Memory B cell (primary cell): ENCODE measurements around the gene ELAVL3.
A peak's percentile ranks its signal among the peaks of the same experiment; 100 is the strongest.

Source experiments
- ATAC-seq: fragments of 150-1000 bp; cut with Tn5 transposase; 2 replicates; pipeline ENCODE4 v1.10.0; 2021; ENCODE audit warnings: low read depth, mild to moderate bottlenecking, moderate library complexity
- DNase-seq, 2 donors: peaks; one replicate each; pipeline ENCODE4 v3.0.0; 2022; ENCODE audit warnings: low spot score in 2 of 2
- H3K27ac Mint-ChIP-seq: one replicate; pipeline ENCODE4 v1.8.0; 2022; ENCODE audit warnings: mild to moderate bottlenecking, moderate library complexity, mixed read lengths
- H3K27me3 Mint-ChIP-seq: one replicate; pipeline ENCODE4 v1.8.0; 2022; ENCODE audit warnings: mixed read lengths
- H3K36me3 Mint-ChIP-seq: one replicate; pipeline ENCODE4 v1.8.0; 2022; ENCODE audit warnings: mild to moderate bottlenecking, mixed read lengths
- H3K4me1 Mint-ChIP-seq: one replicate; pipeline ENCODE4 v1.8.0; 2022; ENCODE audit warnings: mixed read lengths
- H3K4me3 Mint-ChIP-seq: one replicate; pipeline ENCODE4 v1.8.0; 2022; ENCODE audit warnings: mild to moderate bottlenecking, moderate library complexity, mixed read lengths
- H3K9me3 Mint-ChIP-seq: one replicate; pipeline ENCODE4 v1.8.0; 2022; ENCODE audit warnings: mixed read lengths

The ELAVL3 gene

GRCh38 chr19:11480715-11481533, at the start of gene ELAVL3:
Gene ELAVL3 (minus strand): TSS chr19:11481046. CDS start chr19:11480608, 438 bp downstream.
- H3K27ac Mint-ChIP-seq: no peak within 1 kb of the TSS
- peaks cover 13% of the 10 kb centered on the region for H3K27me3 Mint-ChIP-seq
- no peak for DNase-seq
- H3K9me3 Mint-ChIP-seq: peaks cover 1% of the 10 kb centered on the region
- H3K36me3 Mint-ChIP-seq: peaks cover 9% of the 10 kb centered on the region
- peaks cover 20% of the 10 kb centered on the region for H3K4me1 Mint-ChIP-seq
- ATAC-seq: no peak
- H3K4me3 Mint-ChIP-seq: peak within 1 kb of the TSS; percentile 76

GRCh38 chr19:11530432-11530831, 49.6 kb upstream of the ELAVL3 start:
- Mint-ChIP-seq H3K4me1 (peaks cover 21% of the 10 kb centered on the region), H3K27ac (no peak overlapping the region), H3K4me3 (no peak overlapping the region), H3K27me3 (no peaks in the 10 kb centered on the region), H3K9me3 (no peaks in the 10 kb centered on the region), H3K36me3 (peaks cover 4% of the 10 kb centered on the region)
- no peak for ATAC-seq
- DNase-seq: no peak

DNA sequence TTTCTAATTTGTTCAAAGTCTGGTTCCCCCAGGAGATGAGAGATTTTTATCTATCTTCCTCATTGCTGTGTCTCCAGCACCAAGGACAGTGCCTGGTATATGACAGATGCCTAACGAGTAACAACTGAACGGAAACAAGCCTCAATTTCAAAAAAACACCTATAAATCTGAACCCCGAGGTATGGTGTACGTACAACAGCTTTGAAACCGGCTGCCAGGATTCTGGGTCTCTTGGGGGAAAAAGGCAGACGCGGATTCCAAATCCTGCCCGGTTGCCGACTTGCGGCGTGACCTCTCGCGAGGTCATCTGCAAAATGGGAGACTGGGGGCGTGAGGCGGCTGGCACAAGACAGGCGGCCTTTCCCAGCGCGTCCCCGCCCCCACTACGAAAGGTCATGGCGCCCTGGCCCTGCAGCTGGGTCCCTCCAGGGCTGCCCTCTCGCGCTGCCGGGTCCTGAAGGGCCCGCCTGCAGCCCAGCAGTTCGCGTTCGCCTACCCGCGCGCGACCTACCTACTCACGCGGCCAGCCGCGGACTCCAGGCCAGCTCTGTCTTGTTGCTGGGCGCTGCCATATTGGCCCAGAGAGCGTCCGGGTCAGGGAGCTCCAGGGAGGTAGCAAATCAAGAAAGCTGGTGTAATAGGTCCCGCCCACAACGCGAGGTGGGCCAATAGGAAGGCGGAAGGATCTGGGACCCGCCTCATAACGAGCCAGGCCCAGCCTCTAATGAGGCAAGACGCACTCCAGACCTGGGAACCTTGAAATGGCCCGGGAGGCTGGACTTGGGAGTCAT, 47.9 kb upstream of the ELAVL3 start, which contains the start of gene ECSIT:
ECSIT (minus strand) TSS at position 584 of the 791 bp plus-strand sequence. CDS start 9,964 bp downstream, outside the sequence.
- Mint-ChIP-seq H3K4me1 (peaks cover 13% of the 10 kb centered on the region), H3K36me3 (peaks cover 5% of the 10 kb centered on the region), H3K27ac (peak within 1 kb of the TSS; percentile 95), H3K4me3 (peak within 1 kb of the TSS; percentile 98), H3K27me3 (no peaks in the 10 kb centered on the region), H3K9me3 (no peaks in the 10 kb centered on the region)
- DNase-seq (peak; percentile 86 to 89), ATAC-seq (peak; percentile 98)

- H3K4me1 Mint-ChIP-seq: peaks cover 2% of the 10 kb centered on the region
- no peaks in the 10 kb centered on the region for H3K27me3 Mint-ChIP-seq
- H3K4me3 Mint-ChIP-seq: no peak overlapping the region
- no peak for ATAC-seq
- DNase-seq: no peak
- H3K36me3 Mint-ChIP-seq: peaks cover 22% of the 10 kb centered on the region
- H3K9me3 Mint-ChIP-seq: no peaks in the 10 kb centered on the region
- no peak overlapping the region for H3K27ac Mint-ChIP-seq
Measured at GRCh38 chr19:11519138-11519537, 38.3 kb upstream of the ELAVL3 start.

- Mint-ChIP-seq H3K4me3 (no peak overlapping the region), H3K4me1 (peaks cover 4% of the 10 kb centered on the region), H3K36me3 (peaks cover 33% of the 10 kb centered on the region), H3K27ac (no peak overlapping the region), H3K9me3 (no peaks in the 10 kb centered on the region), H3K27me3 (no peaks in the 10 kb centered on the region)
- no peak for DNase-seq
- ATAC-seq: no peak
Measured at GRCh38 chr19:11513946-11514345, 33.1 kb upstream of the ELAVL3 start.

DNA sequence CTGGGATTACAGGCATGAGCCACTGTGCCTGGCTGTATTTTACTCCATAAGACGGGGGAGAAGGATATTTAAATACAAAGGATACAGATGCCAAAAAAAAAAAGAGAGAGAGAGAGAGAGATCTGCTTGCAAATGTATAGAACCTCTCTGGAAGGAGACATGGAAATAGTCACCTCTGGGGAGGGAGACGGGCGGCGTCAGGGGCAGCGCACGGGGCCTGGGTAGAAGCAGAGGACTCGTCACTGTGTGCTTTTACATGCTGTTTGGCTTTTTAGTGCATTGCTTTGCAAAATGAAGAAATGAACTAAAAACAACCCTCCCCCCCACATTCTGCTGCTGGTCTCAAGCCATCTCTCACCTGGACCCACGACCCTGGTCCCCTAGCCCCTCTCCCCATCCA, 29.6 kb upstream of the ELAVL3 start:
- peaks cover 25% of the 10 kb centered on the region for H3K36me3 Mint-ChIP-seq
- H3K27ac Mint-ChIP-seq: no peak overlapping the region
- H3K4me1 Mint-ChIP-seq: peaks cover 9% of the 10 kb centered on the region

GRCh38 chr19:11507370-11508078, 26.7 kb upstream of the ELAVL3 start:
- Mint-ChIP-seq H3K4me3 (peak overlapping the region; percentile 69), H3K9me3 (no peaks in the 10 kb centered on the region), H3K36me3 (peaks cover 11% of the 10 kb centered on the region), H3K4me1 (peaks cover 16% of the 10 kb centered on the region), H3K27me3 (no peaks in the 10 kb centered on the region), H3K27ac (no peak overlapping the region)
- no peak for ATAC-seq
- no peak for DNase-seq

More for the DNA sequence above, 29.6 kb upstream of the ELAVL3 start:
- Mint-ChIP-seq H3K27me3 (no peaks in the 10 kb centered on the region), H3K4me3 (no peak overlapping the region), H3K9me3 (no peaks in the 10 kb centered on the region)
- no peak for ATAC-seq
- no peak for DNase-seq

- no peak for ATAC-seq
- Mint-ChIP-seq H3K36me3 (peaks cover 7% of the 10 kb centered on the region), H3K4me1 (peaks cover 16% of the 10 kb centered on the region), H3K9me3 (no peaks in the 10 kb centered on the region), H3K4me3 (peak overlapping the region; percentile 57), H3K27ac (peak overlapping the region; percentile 18), H3K27me3 (no peaks in the 10 kb centered on the region)
- no peak for DNase-seq
Measured at GRCh38 chr19:11506967-11507366, 26.1 kb upstream of the ELAVL3 start.

DNA sequence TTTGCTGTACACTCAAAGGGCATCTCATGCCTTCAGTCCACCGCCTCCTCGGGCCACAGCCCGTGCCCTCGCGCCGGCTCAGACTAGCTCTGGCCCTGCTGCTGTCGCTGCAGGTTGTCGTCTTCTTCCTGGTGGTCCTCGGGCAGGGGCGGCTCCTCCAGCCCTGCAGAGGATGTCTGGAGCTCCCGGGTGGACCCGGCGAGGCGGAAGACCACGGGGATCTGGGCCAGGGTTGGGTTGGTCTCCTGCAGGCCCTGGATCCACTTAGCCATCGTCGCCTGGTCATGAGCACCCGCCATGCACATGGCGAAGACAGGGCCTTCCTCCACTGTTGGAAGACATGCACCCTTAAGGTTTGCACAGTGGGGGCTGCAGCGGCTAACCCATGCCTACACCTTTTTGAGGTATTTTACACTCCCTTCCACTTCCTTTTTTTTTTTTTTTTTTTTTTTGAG, 25.3 kb upstream of the ELAVL3 start:
- peak overlapping the region; percentile 94 for H3K27ac Mint-ChIP-seq
- H3K4me1 Mint-ChIP-seq: peaks cover 18% of the 10 kb centered on the region
- DNase-seq (no peak), ATAC-seq (peak; percentile 12)
- H3K9me3 Mint-ChIP-seq: no peaks in the 10 kb centered on the region
- no peaks in the 10 kb centered on the region for H3K27me3 Mint-ChIP-seq
- H3K36me3 Mint-ChIP-seq: peaks cover 7% of the 10 kb centered on the region
- H3K4me3 Mint-ChIP-seq: peak overlapping the region; percentile 95

GRCh38 chr19:11505504-11506100, 24.8 kb upstream of the ELAVL3 start, which contains the start of gene ZNF653:
Gene ZNF653 (minus strand): TSS chr19:11505839. CDS start chr19:11505786, 53 bp downstream.
- peak; percentile 62 for ATAC-seq
- peak within 1 kb of the TSS; percentile 94 for H3K27ac Mint-ChIP-seq
- peak; percentile 95 to 97 for DNase-seq
- peak within 1 kb of the TSS; percentile 95 for H3K4me3 Mint-ChIP-seq
- H3K4me1 Mint-ChIP-seq: peaks cover 18% of the 10 kb centered on the region
- no peaks in the 10 kb centered on the region for H3K27me3 Mint-ChIP-seq
- peaks cover 3% of the 10 kb centered on the region for H3K36me3 Mint-ChIP-seq
- H3K9me3 Mint-ChIP-seq: no peaks in the 10 kb centered on the region

DNA sequence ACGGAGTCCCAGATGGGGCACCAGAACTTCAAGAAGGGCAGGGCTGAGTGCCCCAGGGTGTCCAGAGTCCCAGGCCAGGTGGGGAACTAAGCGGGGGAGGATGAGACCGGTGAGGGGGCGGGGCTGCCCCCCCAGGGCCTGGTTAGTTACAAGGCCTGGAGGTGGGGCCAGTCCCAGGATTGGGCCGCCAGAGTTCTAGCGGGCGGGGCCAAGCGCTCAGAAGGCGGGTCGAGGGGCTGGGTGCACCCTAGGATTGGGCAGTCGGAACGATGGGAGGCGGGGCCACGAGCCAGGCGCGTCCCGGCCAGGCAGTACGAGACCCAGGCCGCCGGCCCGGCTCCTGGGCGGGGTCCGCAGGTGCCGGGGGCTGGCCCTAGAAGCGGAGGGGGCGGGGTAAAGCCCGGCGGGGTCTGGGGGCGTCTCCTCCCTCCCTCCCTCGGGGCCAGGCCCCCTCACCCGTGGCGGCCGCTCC, 24.2 kb upstream of the ELAVL3 start:
- peaks cover 5% of the 10 kb centered on the region for H3K36me3 Mint-ChIP-seq
- peak; percentile 93 to 98 for DNase-seq
- peak overlapping the region; percentile 94 for H3K27ac Mint-ChIP-seq
- peaks cover 18% of the 10 kb centered on the region for H3K4me1 Mint-ChIP-seq
- no peaks in the 10 kb centered on the region for H3K9me3 Mint-ChIP-seq
- H3K4me3 Mint-ChIP-seq: peak overlapping the region; percentile 95
- peak; percentile 88 for ATAC-seq
- H3K27me3 Mint-ChIP-seq: no peaks in the 10 kb centered on the region

- Mint-ChIP-seq H3K4me3 (peak overlapping the region; percentile 95), H3K27me3 (no peaks in the 10 kb centered on the region), H3K9me3 (no peaks in the 10 kb centered on the region), H3K36me3 (peaks cover 6% of the 10 kb centered on the region), H3K27ac (peak overlapping the region; percentile 94), H3K4me1 (peaks cover 18% of the 10 kb centered on the region)
- no peak for DNase-seq
- ATAC-seq: no peak
Measured at GRCh38 chr19:11504502-11505031, 23.7 kb upstream of the ELAVL3 start.

DNA sequence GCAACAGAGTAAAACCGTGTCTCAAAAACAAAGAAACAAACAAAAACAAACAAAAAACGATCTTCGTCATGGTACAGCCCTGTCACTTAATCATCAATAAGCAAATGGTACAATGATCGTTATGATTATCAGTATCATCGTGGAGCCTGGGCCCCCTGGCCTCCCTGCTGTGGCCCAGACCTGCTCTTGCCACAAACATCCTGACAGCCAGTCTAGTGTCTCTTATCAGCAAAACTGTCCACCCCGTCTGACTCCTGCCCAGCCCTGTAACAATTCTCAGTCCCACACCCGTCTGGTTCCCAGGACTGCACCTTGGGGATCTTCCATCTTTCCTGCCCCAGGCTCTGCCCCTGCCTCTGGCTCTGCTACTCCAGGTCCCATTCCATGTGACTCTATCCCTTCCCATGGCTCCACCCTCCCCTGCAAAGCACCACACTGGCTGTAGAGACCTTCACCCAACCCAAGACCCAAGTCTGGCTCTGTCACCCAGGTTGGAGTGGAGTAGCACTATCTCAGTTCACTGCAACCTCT, 19.1 kb upstream of the ELAVL3 start:
- Mint-ChIP-seq H3K27ac (no peak overlapping the region), H3K4me1 (peaks cover 15% of the 10 kb centered on the region), H3K36me3 (peaks cover 10% of the 10 kb centered on the region), H3K9me3 (no peaks in the 10 kb centered on the region), H3K4me3 (no peak overlapping the region), H3K27me3 (no peaks in the 10 kb centered on the region)
- no peak for ATAC-seq
- no peak for DNase-seq
